ENCODE measurements around the gene MORN3. TPM values are rescaled to one million over a fixed set of nuclear protein-coding genes. Genes with fewer than 3 reads are reported as not detected.

Gene MORN3
- total and polyA plus RNA-seq, 2 donors (not counting 1 experiment from before 2014, with no cell fraction given): 0.22 to 1.3 TPM

GRCh38 chr12:121651320-121651719 lies 18.1 kb downstream of the MORN3 start:
- ChIA-PET POLR2A (interaction anchor here (0.6 kb wide), 1 partner anchor 54 kb away, joined by 5 read pairs; no protein-coding TSS in a partner anchor), CTCF (interaction anchor here (1.2 to 1.5 kb wide), 3 partner anchors 17 to 99 kb away, joined by 3 to 9 read pairs (median 4); no protein-coding TSS in a partner anchor)
- Histone ChIP-seq H3K27ac (ENCODE audit: low read length in 2 of 2) (no peak overlapping the region), H3K4me2 (replicated peaks; ENCODE audit: low read depth, low read length, poor library complexity, severe bottlenecking) (no peak overlapping the region), H3K4me1 (ENCODE audit: control insufficient read depth in 2 of 2, insufficient read depth in 2 of 2, low read length in 2 of 2) (no peaks in the 10 kb centered on the region), H3K36me3 (replicated peaks in 1 of 2; ENCODE audit: control extremely low read depth in 1 of 2, control insufficient read depth in 1 of 2, extremely low read depth in 1 of 2, insufficient read depth in 2 of 2, low read length in 1 of 2) (peaks cover 2 to 14% of the 10 kb centered on the region in 2 experiments), H2AFZ (ENCODE audit: insufficient read depth, low read depth, low read length, poor library complexity, severe bottlenecking) (no peak overlapping the region), H3K27me3 (replicated peaks in 1 of 4; ENCODE audit: control extremely low read depth in 1 of 4, control insufficient read depth in 3 of 4, insufficient read depth in 4 of 4, low read length in 3 of 4) (no peaks in the 10 kb centered on the region), H3K79me2 (ENCODE audit: control insufficient read depth, insufficient read depth, low read length) (peaks cover 9% of the 10 kb centered on the region), H3K4me3 (ENCODE audit: control extremely low read depth in 1 of 5, extremely low read depth in 1 of 5, insufficient read depth in 1 of 5, low read depth in 2 of 5, low read length in 4 of 5) (no peak overlapping the region), H3K9ac (ENCODE audit: low read length) (no peak overlapping the region), H4K20me1 (ENCODE audit: control insufficient read depth, insufficient read depth, low read length, poor library complexity, severe bottlenecking) (no peaks in the 10 kb centered on the region), H3K9me3 (ENCODE audit: control extremely low read depth in 1 of 3, control insufficient read depth in 2 of 3, insufficient read depth in 1 of 3, low read length in 2 of 3) (no peaks in the 10 kb centered on the region)
- H3K4me1 Mint-ChIP-seq: peaks cover 6% of the 10 kb centered on the region
- WGBS (ENCODE audit: insufficient coverage): 94% methylated on average over 5 of the region's 8 CpGs
- H3K27me3 Mint-ChIP-seq: no peaks in the 10 kb centered on the region
- no peak for DNase-seq
- TF ChIP-seq CTCF (IDR thresholded peaks at IDR 0.05): no peak
- no peak for TF ChIP-seq EZH2 (IDR thresholded peaks at IDR 0.05; ENCODE audit: borderline replicate concordance, insufficient read depth, low read depth, low read length, poor library complexity, severe bottlenecking)
- H3K27ac Mint-ChIP-seq: no peak overlapping the region
- intact Hi-C loops (cut with micrococcal nuclease): no loop called here
- H3K9me3 Mint-ChIP-seq (ENCODE audit: insufficient read depth): no peaks in the 10 kb centered on the region
- no peak overlapping the region for H3K4me3 Mint-ChIP-seq
- ATAC-seq (ENCODE audit: low read depth): no peak

GRCh38 chr12:121649819-121650353 lies 19.6 kb downstream of the MORN3 start:
- H3K4me1 Mint-ChIP-seq: peaks cover 6% of the 10 kb centered on the region
- Histone ChIP-seq H3K4me3 (ENCODE audit: control extremely low read depth in 1 of 5, extremely low read depth in 1 of 5, insufficient read depth in 1 of 5, low read depth in 2 of 5, low read length in 4 of 5) (no peak overlapping the region), H3K79me2 (ENCODE audit: control insufficient read depth, insufficient read depth, low read length) (peaks cover 11% of the 10 kb centered on the region), H3K27ac (ENCODE audit: low read length in 2 of 2) (no peak overlapping the region), H3K4me1 (ENCODE audit: control insufficient read depth in 2 of 2, insufficient read depth in 2 of 2, low read length in 2 of 2) (no peaks in the 10 kb centered on the region), H3K9ac (ENCODE audit: low read length) (no peak overlapping the region), H3K36me3 (replicated peaks in 1 of 2; ENCODE audit: control extremely low read depth in 1 of 2, control insufficient read depth in 1 of 2, extremely low read depth in 1 of 2, insufficient read depth in 2 of 2, low read length in 1 of 2) (peaks cover 2 to 14% of the 10 kb centered on the region in 2 experiments), H4K20me1 (ENCODE audit: control insufficient read depth, insufficient read depth, low read length, poor library complexity, severe bottlenecking) (no peaks in the 10 kb centered on the region), H2AFZ (ENCODE audit: insufficient read depth, low read depth, low read length, poor library complexity, severe bottlenecking) (no peak overlapping the region), H3K27me3 (replicated peaks in 1 of 4; ENCODE audit: control extremely low read depth in 1 of 4, control insufficient read depth in 3 of 4, insufficient read depth in 4 of 4, low read length in 3 of 4) (no peaks in the 10 kb centered on the region), H3K4me2 (replicated peaks; ENCODE audit: low read depth, low read length, poor library complexity, severe bottlenecking) (no peak overlapping the region), H3K9me3 (ENCODE audit: control extremely low read depth in 1 of 3, control insufficient read depth in 2 of 3, insufficient read depth in 1 of 3, low read length in 2 of 3) (no peaks in the 10 kb centered on the region)
- 74% methylated on average over 4 of the region's 8 CpGs for WGBS (ENCODE audit: insufficient coverage)
- ChIA-PET CTCF (interaction anchor here (1.2 to 2.2 kb wide), 3 partner anchors 11 to 97 kb away, joined by 3 to 7 read pairs (median 4); no protein-coding TSS in a partner anchor), POLR2A (no interaction called here)
- DNase-seq: no peak
- no peaks in the 10 kb centered on the region for H3K27me3 Mint-ChIP-seq
- H3K9me3 Mint-ChIP-seq (ENCODE audit: insufficient read depth): no peaks in the 10 kb centered on the region
- intact Hi-C loops (cut with micrococcal nuclease): no loop called here
- TF ChIP-seq EZH2 (IDR thresholded peaks at IDR 0.05; ENCODE audit: borderline replicate concordance, insufficient read depth, low read depth, low read length, poor library complexity, severe bottlenecking) (no peak), CTCF (IDR thresholded peaks at IDR 0.05) (no peak)
- peak overlapping the region; percentile 50 for H3K27ac Mint-ChIP-seq
- no peak for ATAC-seq (ENCODE audit: low read depth)
- no peak overlapping the region for H3K4me3 Mint-ChIP-seq

Data from B cell (primary cell).